ENCODE results near the gene C8B.

C8B gene

GRCh38 chr1:56970280-56970679 lies 4.5 kb upstream of the C8B start:
- no peak for DNase-seq (ENCODE audit: low spot score)

GRCh38 chr1:56968878-56969495 lies 3.2 kb upstream of the C8B start:
- DNase-seq (ENCODE audit: low spot score): no peak

GRCh38 chr1:56967900-56968832 lies 2.4 kb upstream of the C8B start:
- DNase-seq (ENCODE audit: low spot score): peak; percentile 4

GRCh38 chr1:56967355-56967754 lies 1.5 kb upstream of the C8B start:
- DNase-seq (ENCODE audit: low spot score): no peak

- DNase-seq (ENCODE audit: low spot score): no peak
Measured at GRCh38 chr1:56966698-56966999, 834 bp upstream of the C8B start.

- no peak for DNase-seq (ENCODE audit: low spot score)
Measured at GRCh38 chr1:56965191-56965590, 624 bp downstream of the C8B start.

GRCh38 chr1:56964349-56965017 lies 1.3 kb downstream of the C8B start:
- no peak for DNase-seq (ENCODE audit: low spot score)

- DNase-seq (ENCODE audit: low spot score): no peak
Measured at GRCh38 chr1:56963667-56964066, 2.1 kb downstream of the C8B start.

- no peak for DNase-seq (ENCODE audit: low spot score)
Measured at GRCh38 chr1:56961426-56961825, 4.4 kb downstream of the C8B start.

GRCh38 chr1:56958526-56958925 lies 7.3 kb downstream of the C8B start:
- DNase-seq (ENCODE audit: low spot score): no peak

- no peak for DNase-seq (ENCODE audit: low spot score)
Measured at GRCh38 chr1:56957931-56958330, 7.9 kb downstream of the C8B start.

GRCh38 chr1:56954664-56955063 lies 11.2 kb downstream of the C8B start:
- DNase-seq (ENCODE audit: low spot score): no peak

GRCh38 chr1:56953386-56953785 lies 12.4 kb downstream of the C8B start:
- DNase-seq (ENCODE audit: low spot score): no peak

- no peak for DNase-seq (ENCODE audit: low spot score)
Measured at GRCh38 chr1:56952501-56952900, 13.3 kb downstream of the C8B start.

- DNase-seq (ENCODE audit: low spot score): no peak
Measured at GRCh38 chr1:56948403-56949023, 17.3 kb downstream of the C8B start.

- no peak for DNase-seq (ENCODE audit: low spot score)
Measured at GRCh38 chr1:56940039-56940438, 25.8 kb downstream of the C8B start.

- DNase-seq (ENCODE audit: low spot score): no peak
Measured at GRCh38 chr1:56939209-56939608, 26.6 kb downstream of the C8B start.

- DNase-seq (ENCODE audit: low spot score): no peak
Measured at GRCh38 chr1:56938646-56939045, 27.2 kb downstream of the C8B start.

- no peak for DNase-seq (ENCODE audit: low spot score)
Measured at GRCh38 chr1:56934430-56935060, 31.3 kb downstream of the C8B start.

- DNase-seq (ENCODE audit: low spot score): no peak
Measured at GRCh38 chr1:56933606-56934005, 32.2 kb downstream of the C8B start.

- no peak for DNase-seq (ENCODE audit: low spot score)
Measured at GRCh38 chr1:56933161-56933560, 32.7 kb downstream of the C8B start.

GRCh38 chr1:56931686-56932085 lies 34.1 kb downstream of the C8B start:
- no peak for DNase-seq (ENCODE audit: low spot score)
